ENCODE data around the gene RPLP2. TPM values are rescaled to one million over a fixed set of nuclear protein-coding genes. Genes with fewer than 3 reads are reported as not detected.

The RPLP2 gene
- total RNA-seq, 1 donor from 2014 or later = 1,651 TPM

- DNase-seq (ENCODE audit: low spot score in 2 of 2, unreplicated experiment in 2 of 2) = no peak
- Mint-ChIP-seq H3K27ac (no peak overlapping the region), H3K27me3 (ENCODE audit: low read depth) (peaks cover 4% of the 10 kb centered on the region), H3K36me3 (peaks cover 3% of the 10 kb centered on the region), H3K4me1 (no peaks in the 10 kb centered on the region), H3K4me3 (no peak overlapping the region), H3K9me3 (no peaks in the 10 kb centered on the region)
- TF ChIP-seq CTCF (IDR thresholded peaks at IDR 0.05; ENCODE audit: unreplicated experiment) = no peak
Observed at GRCh38 chr11:788953-789940, 20.5 kb upstream of the RPLP2 start.

- DNase-seq (ENCODE audit: low spot score in 2 of 2, unreplicated experiment in 2 of 2) = no peak
- no peak for TF ChIP-seq CTCF (IDR thresholded peaks at IDR 0.05; ENCODE audit: unreplicated experiment)
- H3K27me3 Mint-ChIP-seq (ENCODE audit: low read depth) = peaks cover 4% of the 10 kb centered on the region
- H3K4me1 Mint-ChIP-seq = no peaks in the 10 kb centered on the region
- no peaks in the 10 kb centered on the region for H3K9me3 Mint-ChIP-seq
- H3K36me3 Mint-ChIP-seq = peaks cover 3% of the 10 kb centered on the region
- no peak within 1 kb of the TSS for H3K27ac Mint-ChIP-seq
- H3K4me3 Mint-ChIP-seq = no peak within 1 kb of the TSS
Observed at GRCh38 chr11:789943-790342, 19.8 kb upstream of the RPLP2 start, which contains the start of gene CEND1. TSS of gene CEND1 (minus strand) at chr11:790090. CDS start at chr11:788576, 1,514 bp downstream.

GRCh38 chr11:790721-791564 is 18.8 kb upstream of the RPLP2 start:
- peaks cover 3% of the 10 kb centered on the region for H3K36me3 Mint-ChIP-seq
- peaks cover 4% of the 10 kb centered on the region for H3K27me3 Mint-ChIP-seq (ENCODE audit: low read depth)
- TF ChIP-seq CTCF (IDR thresholded peaks at IDR 0.05; ENCODE audit: unreplicated experiment) = no peak
- peaks cover 1% of the 10 kb centered on the region for H3K4me1 Mint-ChIP-seq
- DNase-seq (ENCODE audit: low spot score in 2 of 2, unreplicated experiment in 2 of 2) = no peak
- H3K9me3 Mint-ChIP-seq = no peaks in the 10 kb centered on the region
- H3K4me3 Mint-ChIP-seq = no peak overlapping the region
- H3K27ac Mint-ChIP-seq = no peak overlapping the region

- Mint-ChIP-seq H3K4me3 (no peak overlapping the region), H3K9me3 (no peaks in the 10 kb centered on the region), H3K36me3 (peaks cover 3% of the 10 kb centered on the region), H3K4me1 (peaks cover 10% of the 10 kb centered on the region), H3K27ac (no peak overlapping the region), H3K27me3 (ENCODE audit: low read depth) (peaks cover 4% of the 10 kb centered on the region)
- no peak for TF ChIP-seq CTCF (IDR thresholded peaks at IDR 0.05; ENCODE audit: unreplicated experiment)
- no peak for DNase-seq (ENCODE audit: low spot score in 2 of 2, unreplicated experiment in 2 of 2)
Observed at GRCh38 chr11:791658-792534, 17.9 kb upstream of the RPLP2 start.

- TF ChIP-seq CTCF (IDR thresholded peaks at IDR 0.05; ENCODE audit: unreplicated experiment) = no peak
- DNase-seq (ENCODE audit: low spot score in 2 of 2, unreplicated experiment in 2 of 2) = no peak
- H3K4me1 Mint-ChIP-seq = peaks cover 11% of the 10 kb centered on the region
- H3K9me3 Mint-ChIP-seq = no peaks in the 10 kb centered on the region
- H3K36me3 Mint-ChIP-seq = peaks cover 3% of the 10 kb centered on the region
- H3K27me3 Mint-ChIP-seq (ENCODE audit: low read depth) = peaks cover 4% of the 10 kb centered on the region
- no peak overlapping the region for H3K27ac Mint-ChIP-seq
- no peak overlapping the region for H3K4me3 Mint-ChIP-seq
Observed at GRCh38 chr11:792535-792821, 17.3 kb upstream of the RPLP2 start.
